GM19035 (cell line): ENCODE results near the gene ATG2A.

Source experiments
- ATAC-seq: cut with Tn5 transposase; IDR thresholded peaks from one replicate; pipeline ENCODE4 v1.9.1; 2021; ENCODE audit not compliant: unreplicated experiment

ATG2A gene

DNA sequence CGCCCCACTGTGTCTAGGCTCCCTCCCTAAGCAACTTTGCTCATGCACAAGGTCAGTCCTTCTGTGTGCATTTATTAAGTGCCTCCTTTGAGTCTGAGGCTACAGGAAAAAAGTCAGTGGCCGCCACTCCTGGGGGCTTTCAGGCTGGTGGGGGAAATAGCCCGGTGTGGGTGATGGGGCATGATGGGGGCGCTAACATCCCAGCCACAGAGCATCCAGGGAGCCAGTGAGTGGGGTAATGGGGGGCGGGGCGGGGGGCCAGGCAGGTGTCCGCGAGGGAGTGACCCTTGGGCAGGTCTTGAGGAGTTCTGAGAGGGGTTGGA is 28.6 kb downstream of the ATG2A start:
- ATAC-seq: no peak

DNA sequence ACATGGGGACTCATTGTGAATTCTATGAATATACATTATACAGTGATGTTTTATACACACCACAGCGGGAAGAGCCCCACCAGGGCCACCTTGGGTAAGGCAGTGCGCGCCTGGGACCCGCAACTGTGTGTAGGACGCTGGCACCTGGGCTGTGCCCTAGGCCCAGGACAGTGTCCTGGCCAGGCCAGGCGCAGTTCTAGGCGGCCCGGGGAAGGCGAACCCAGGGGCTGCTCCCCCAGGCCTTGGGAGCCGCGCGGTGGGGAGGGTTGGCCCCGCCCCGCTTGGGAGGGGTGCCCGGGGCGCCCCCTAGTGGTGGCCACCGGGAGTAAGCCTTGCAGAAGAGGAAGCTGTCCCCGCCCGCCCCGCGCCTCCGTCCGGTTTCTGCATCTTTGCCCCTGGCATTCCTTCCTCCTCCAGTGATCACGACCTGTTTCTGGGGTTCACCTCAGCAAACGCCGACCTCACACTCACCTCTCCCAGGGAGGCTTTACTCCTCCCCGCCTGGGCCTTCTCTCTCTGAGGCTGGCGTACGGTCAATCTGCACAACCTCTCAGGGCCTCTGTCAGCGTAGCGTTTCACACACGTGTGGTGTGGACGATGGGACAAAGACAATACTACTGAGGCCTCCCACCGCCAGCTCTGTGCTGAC is 29.1 kb downstream of the ATG2A start:
- peak; percentile 75 for ATAC-seq

DNA sequence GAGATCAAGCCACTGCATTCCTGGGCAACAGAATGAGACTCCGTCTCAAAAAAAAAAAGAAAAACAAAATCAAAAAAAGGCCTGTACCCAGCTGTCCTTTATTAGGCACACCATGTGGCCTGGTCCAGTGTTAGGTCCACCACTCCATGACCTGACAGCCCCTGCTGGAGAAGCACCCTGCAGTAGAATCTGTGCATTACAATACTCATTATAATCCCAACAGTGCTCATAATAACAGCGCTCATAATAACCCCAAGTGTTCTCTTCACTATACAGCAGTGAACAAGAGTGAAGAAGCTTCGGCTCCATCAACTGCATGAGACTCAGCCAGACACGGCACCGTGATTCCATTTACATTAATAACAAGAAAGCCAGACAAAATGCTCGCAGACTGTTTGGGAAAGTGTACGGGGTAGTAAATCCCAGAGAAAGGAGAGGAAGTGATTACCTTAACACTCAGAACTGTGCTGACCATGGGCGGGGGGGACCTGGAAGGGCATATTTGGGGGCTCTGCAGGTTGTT is 29.7 kb downstream of the ATG2A start:
- no peak for ATAC-seq

DNA sequence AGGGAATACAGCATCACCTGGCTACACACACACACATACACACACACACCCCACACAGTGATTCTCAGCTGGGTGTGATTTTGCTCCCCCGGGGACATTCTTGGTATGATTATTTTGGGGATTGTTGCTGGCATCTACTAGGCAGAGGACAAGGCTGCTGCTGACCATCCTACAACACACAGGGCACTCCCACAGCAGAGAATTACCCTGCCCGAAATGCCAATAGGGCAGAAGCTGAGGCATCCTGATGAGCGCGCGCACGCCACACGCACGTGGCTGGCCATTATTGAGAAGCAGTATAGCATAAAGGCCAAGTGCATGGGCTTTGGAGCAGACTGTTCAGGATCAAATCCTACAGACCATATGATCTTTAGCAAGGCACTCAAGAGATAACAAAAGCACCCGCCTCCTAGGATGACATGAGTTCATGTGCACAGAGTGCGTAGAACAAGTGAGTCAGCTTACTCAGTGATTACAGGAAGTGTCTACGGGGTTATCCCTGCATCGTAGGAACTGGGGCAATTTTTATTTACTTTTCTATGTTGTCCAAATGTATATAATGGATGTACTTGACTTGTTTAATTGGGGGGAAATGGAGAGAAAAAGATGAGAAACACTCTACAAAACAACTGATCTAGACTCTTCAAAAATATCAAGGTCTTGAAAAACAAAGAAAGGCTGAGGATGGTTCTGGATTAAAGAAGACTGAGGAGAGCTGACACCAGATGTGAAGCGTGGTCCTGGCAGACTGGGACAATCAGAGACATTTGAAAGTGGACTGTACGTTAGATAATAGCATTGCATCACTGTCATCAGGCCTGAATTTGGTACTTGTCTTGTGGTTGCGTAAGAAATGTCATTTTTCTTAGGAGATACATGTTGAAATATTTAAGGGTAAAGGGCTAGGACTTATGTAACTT is 31.4 kb downstream of the ATG2A start:
- no peak for ATAC-seq

DNA sequence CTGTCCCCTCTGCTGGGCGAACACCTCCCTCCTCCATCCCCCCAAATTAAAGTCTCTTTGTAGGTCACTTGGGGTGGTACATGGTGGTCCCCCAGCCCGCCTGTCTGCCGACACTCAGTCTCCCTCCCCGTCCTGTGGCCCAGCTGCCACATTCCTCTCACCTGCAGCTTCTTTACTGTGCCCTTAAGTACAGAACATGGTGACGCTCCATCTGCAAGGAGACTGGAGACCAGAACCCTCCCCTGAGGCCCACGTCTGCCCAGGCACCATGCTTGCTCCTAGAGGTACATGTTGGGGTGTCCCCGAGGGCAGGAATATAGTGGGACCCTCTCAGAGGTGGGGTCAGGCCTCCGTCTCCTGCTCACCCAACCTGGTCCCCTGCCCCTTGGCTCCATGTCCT is 33.0 kb downstream of the ATG2A start:
- no peak for ATAC-seq

DNA sequence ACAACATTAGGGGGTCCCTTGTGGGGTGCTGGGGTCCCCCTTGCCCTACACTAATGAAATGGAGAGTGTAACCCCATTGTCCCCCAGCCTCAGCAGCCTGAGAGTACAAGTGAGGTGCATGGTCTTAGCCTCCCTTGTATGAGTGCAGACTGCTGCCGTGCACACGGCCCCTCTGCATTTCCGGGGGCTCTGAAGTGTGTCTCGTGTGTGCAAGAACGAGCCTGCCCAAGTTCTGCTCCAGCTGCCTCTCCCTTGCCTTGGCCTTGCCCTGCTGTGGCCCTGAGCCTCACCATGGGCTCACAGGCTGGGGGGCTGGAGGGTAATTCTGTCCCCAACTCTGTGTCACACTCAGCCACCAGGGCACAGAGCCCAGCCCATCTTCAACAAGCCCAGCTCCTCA is 33.4 kb downstream of the ATG2A start:
- no peak for ATAC-seq

DNA sequence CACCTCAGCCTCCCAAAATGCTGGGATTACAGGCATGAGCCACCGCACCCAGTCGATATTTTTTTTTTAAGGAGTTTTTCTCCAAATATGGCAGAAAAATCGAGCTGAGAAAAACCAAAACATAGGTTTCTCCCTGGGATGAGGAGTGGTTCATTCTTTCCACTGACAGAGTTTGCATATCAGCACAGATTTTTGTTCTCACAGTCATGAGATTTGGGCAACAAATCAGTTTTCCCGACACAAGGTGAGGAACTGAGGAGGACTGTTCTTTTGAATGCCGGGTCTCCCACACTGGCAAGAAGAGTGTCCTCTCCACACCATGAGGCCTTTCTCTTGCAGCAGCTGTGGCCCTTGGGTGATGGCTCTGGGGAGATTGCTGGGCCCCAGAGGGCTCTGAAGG is 34.8 kb downstream of the ATG2A start:
- no peak for ATAC-seq

DNA sequence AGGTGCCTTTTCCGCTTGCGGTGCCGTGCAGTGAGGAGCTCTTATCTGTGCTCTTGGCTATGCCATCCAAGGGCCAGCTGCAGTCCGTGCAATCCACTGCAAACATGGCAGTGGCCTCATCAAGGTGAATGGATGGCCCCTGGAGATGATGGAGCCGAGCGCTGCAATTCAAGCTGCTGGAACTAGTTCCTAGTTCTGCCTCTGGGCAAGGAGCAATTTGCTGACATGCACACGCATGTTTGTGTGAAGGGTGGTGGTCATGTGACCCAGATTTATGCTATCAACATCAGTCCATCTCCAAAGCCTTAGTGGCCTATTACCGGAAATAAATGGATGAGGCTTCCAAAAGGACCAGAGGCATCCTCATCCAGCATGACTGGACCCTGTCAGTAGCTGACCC is 35.5 kb downstream of the ATG2A start:
- ATAC-seq: no peak

DNA sequence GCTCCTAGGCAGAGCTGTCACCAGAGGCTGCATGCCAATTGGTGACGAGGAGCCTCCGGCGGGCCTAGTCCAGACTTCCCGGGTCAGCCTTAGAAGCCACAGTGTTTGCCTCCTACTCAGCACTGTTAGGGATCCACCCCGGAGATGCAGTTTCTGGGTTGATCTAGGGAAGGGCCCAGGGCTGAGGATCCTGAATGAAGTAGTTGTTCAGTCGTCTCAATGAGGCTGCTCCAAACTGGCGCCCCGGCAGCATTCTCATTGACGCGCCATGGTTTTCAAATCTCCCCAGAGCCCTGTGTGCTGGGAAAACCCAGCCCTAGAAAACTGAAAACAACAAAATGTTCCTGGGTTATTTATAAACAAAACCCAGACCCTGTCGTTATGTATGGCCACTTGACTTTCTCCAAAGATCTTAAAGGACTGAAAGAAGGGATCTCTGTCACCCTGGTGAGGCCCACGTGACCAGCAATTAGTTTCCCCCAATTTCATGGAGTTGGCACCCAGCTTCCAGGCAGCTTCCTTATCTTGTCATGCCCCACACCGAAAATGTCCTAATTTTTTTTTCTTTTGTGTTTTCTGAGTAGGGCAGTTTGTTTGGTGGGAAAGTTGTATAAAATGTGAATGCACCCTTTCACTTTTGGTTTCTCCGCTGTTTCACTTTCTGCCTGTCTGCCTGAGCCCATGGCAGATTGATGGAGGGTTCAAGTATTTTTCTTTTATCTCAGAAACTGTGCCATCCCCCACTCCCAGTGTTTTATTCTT is 36.6 kb downstream of the ATG2A start:
- ATAC-seq: no peak

DNA sequence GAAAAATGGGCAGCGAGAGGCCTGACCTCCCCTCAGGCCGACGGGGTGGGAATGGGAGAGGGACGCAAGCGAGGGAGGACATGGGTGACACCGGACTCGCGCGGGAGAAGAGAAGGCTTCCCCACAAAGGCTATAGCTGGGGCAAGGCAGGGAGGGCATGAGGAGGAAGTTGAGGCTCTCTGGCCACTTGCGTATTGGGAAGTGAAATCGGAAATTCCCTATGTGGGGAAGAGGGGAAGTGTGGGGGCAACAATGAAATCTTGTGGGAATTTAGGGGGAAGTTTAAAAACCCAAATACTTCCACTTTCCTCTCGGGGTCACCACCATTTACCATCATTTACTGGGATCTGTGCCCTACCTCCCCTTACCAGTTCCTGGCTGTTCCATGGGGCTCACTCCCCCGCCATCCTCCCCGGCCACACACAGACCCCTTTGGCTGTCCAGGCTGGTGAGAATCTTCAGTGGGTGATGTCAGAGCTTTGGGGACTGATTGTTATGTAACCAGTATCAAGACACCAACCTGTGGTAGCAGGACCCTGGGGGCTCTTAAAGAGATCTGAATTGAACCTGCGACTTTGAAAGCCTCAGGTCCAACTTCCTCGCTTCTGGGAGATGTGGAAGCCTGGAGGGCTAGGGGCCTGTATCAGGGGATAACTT is 37.6 kb downstream of the ATG2A start:
- no peak for ATAC-seq

DNA sequence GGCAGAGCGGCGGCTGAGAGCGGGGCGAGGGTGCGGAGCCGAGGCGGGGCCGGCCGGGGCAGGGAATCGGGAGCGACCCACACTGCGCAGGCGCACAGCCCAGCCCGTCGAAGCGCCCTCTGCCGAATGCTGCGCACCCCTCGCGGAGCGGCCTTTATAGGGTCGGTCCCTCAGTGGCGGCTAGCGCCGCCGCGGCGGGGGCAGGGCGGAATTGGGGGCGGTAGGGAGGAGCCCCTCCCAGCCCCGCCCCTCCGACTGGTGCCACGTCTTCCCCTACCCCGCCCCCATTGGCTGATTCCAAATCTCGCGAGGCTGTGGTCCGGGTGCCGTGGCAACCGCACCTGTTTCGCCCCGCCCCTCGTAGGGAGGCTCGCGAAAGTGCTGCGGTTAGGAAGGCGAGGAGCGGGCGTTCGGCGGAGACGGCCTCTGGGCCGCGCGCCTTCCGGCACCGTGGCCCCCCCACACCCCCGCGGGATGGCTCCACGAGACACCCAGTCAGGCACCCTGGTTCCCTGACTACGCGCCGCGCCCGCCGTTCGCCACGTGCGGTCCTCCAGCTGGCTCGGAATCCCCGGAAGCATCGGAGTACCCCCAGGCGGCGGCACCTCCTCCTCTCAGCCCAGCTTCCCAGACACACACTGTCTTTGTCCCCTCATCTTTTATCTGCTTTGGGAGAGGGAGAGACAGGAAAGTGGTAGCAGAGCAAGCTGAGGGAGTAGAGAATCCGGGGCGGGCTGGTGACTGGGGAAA is 38.3 kb downstream of the ATG2A start, which contains the start of gene EHD1:
TSS of gene EHD1 (minus strand) at position 128 of the 750 bp plus-strand sequence. CDS start 157 bp downstream, outside the sequence.
- ATAC-seq: peak; percentile 75

DNA sequence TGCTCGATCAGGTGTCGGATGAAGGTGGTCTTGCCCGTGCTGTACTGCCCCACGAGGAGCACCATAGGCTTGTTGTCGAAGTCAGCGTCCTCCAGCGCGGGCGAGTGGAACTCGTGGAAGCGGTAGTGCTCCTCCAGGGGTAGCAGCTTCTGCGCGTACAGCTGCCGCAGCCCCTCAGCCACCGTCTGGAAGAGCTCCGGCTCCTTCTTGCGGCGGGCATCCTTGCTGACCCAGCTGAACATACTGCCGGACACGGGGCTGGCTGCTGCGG is 38.9 kb downstream of the ATG2A start:
- no peak for ATAC-seq

DNA sequence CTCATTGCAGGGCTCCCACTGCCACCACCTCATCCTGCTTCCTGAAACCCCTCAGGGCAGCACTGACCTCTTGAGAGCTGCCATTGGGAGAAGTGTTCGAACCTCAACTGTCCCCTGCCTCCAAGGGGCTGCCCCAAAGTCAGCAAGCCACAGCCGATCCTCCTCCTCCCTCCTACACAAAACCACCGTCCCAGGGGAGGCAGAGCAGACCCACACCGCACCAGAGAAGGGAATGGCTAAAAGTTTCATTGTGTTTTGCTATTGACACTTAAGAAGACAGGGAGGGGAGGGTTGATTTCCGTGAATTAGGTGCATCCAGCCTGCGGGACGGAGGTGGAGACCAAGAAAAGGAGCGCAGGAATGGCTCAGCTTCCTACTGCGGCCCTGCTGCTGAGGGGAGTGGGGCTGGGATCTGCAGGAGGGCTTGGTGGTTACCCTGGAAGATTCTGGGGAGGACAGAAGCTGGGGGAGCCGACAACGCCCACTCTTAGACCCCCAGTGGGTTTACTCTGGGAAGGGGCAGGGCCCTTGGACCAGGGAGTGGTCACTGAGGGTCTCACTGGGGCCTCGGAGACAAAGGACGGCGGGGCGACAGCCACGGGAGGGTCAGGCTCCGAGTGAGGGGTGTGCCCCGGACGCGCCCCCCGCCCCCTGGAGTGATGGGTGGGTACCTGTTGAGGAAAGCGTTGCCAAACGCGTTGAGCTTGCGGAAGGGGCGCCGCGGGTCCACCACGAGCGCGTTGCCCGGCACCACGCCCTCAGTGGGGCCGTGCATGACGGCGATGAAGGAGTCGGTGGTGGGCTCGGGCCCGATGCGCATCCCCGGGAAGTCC is 39.4 kb downstream of the ATG2A start:
- ATAC-seq: peak; percentile 3

DNA sequence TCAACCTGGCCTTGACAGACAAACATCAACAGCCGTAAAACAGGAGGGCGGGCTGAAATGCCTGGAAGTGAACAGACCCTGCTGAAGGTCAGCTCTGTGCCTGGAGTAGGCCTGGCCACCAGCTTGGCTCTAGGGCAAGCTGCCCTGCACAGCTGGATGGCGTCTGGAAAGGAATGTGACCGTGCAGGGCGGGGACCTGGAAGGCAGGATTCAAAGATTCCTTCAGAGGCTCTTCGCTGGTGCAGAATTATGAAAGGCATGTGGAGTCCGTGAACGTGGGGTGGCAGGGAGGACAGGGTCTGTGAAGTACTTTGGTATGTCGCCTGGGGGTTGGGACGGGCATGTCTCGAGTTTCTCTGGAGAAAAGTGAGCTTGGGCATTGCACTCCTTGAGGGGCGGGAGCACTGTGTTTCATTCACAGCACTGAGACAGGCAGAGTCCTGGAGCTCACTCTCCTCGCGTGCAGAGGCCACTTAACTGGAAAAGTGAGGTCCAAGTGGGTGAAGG is 40.1 kb downstream of the ATG2A start:
- no peak for ATAC-seq

DNA sequence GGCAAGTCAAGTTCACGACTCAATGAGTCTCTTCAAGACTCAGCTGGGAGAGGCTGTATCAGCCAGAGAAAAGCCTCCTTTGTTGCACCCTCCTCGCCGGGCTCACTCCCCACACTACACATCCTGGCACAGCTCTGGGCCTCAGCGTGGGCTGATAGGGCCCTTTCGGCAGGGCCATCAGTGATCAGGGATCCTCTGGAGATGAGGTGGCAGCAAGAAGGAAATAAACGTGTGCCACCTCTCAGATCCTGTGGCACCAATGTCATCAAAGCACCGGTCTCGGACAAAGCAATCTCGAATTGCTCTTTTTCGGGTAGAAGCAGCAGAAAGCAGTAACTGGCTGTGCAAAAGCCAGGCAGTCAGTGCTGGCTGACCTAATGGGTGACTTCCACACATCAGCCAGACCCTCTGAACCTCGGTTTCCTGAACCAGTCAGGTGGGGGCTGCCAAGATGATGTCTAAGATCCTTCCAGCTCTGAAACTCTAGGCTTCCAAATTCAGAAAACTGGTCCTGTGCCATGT is 40.7 kb downstream of the ATG2A start:
- no peak for ATAC-seq

DNA sequence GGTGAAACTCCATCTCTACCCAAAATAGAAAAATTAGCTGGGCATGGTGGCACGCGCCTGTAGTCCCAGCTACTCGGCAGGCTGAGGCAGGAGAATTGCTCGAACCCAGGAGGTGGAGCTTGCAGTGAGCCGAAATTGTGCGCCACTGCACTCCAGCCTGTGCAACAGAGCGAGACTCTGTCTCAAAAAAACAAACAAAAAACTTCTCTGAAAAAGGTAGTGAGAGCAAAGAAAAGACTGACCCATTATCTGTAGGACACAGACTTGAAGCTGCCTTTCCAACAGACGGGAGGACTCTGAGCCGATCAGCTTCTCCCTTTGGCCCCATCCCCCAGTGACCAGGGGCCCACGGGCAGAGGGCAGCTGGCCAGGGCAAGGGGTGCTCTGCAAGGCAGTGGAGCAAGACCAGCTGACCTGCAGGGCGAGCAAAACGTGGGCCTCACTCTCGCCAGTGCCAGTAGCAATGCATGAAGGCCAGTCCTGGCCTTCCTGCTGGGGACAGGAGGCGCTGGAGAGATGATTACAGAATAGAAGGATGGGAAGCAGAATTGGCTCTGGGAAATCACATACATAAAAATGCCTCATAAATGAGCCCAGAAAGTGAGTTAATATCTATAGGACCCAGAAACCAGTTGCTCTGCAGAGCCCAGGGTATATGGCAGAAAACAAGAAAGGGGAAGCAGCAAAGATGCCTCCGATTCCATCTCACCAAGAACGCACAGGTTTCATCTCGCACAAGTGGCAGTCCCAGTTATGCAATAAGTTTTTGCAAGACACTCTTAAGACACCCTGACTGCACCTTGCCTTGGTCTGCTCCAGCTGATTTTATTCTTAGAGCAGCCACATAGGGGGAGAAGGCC is 41.4 kb downstream of the ATG2A start:
- ATAC-seq: no peak

DNA sequence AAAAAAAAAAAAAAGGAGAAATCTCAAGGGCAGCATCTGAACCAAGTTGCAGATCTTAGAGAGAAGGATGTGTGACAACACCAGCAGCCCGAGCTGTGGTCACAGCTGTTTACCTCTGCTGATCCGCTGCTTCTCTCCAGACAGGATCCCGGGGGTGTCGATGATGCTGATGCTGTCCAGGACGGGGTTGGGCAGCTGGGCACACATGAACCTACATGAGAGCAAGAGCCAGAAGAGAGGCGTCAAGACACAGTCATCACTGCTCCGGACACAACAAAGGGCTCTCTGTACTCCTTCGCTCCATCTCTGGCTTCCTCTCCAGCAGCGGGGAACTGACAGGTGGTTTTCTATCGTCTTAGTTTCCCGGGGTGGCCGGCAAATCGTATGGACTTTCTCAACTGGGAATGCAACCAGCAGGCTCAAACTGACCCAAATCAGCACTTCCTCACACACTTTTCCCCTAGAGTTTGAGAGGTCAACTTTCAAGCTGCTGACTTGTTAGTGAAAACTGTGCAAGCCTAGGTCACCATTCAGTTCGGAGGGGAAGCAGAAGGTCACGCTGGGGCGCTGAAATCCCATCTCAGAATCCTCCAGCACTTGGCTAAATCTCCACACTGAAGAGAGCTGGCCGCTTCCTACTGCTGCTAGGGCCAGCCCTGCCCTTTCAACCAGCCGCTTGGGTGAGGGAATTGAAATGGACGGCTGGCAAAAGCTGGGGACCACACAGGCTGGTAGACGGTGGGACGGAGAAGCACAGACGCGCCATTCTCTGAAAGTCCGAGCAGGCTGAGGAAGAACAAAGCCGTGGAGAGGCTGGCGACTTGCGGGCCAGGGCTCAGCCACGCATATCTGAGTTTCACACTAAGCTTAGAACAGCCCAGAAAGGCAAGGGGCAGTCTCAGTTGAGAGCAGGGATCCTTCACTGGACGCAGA is 42.4 kb downstream of the ATG2A start:
- ATAC-seq: no peak
